Epithelial cell of esophagus (primary cell): ENCODE measurements around the gene TIMM17B.
A peak's percentile ranks its signal among the peaks of the same experiment; 100 is the strongest.
"Not testable (repeated sequence)": the region's sequence is repeated elsewhere in the genome, so short reads cannot be mapped to it uniquely, and the experiment has no call there.

ENCODE experiments used
- DNase-seq: peaks from one replicate; pipeline ENCODE4 v3.0.0; 2010; ENCODE audit warnings: low read depth
- H3K4me3 ChIP-seq: 2 replicates; pipeline ENCODE4 v1.5.1; 2011; ENCODE audit warnings: mild to moderate bottlenecking, low read length, control low read depth
- TF ChIP-seq, protein P1 (sequence below): IDR thresholded peaks from 2 replicates; pipeline ENCODE4 v1.5.1; 2011; ENCODE audit warnings: low read depth, mild to moderate bottlenecking, low read length, control low read depth, inconsistent platforms; ENCODE audit not compliant: insufficient read depth; ENCODE audit errors: missing control alignments

The TIMM17B gene

DNA sequence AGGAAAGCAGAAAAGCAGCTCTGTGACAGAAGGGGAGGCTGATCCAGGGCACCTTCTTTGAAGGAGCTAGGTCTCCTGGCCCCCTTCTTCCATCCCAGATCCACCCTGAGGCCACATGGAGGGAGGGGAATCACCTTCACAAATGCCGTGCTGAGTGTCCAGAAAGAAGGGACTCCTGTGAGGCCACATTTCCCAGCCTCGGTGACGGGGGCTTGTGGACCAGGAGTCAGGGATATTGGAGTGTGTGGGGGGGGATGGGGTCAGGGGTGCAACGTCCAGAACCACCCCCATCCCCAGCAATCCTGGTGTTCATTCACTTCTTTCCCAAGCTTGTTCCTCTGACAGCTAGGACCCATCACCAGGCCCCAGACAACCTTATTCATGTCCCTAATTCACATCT is 4.7 kb downstream of the TIMM17B start:
- H3K4me3 ChIP-seq: no peak overlapping the region
- TF ChIP-seq, protein P1, sequence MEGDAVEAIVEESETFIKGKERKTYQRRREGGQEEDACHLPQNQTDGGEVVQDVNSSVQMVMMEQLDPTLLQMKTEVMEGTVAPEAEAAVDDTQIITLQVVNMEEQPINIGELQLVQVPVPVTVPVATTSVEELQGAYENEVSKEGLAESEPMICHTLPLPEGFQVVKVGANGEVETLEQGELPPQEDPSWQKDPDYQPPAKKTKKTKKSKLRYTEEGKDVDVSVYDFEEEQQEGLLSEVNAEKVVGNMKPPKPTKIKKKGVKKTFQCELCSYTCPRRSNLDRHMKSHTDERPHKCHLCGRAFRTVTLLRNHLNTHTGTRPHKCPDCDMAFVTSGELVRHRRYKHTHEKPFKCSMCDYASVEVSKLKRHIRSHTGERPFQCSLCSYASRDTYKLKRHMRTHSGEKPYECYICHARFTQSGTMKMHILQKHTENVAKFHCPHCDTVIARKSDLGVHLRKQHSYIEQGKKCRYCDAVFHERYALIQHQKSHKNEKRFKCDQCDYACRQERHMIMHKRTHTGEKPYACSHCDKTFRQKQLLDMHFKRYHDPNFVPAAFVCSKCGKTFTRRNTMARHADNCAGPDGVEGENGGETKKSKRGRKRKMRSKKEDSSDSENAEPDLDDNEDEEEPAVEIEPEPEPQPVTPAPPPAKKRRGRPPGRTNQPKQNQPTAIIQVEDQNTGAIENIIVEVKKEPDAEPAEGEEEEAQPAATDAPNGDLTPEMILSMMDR: no peak
- DNase-seq: no peak

- TF ChIP-seq, protein P1: peak; percentile 48
- DNase-seq: peak; percentile 87
These were observed 5.9 kb downstream of the TIMM17B start for GRCh38 chrX:48891402-48892288.

DNA sequence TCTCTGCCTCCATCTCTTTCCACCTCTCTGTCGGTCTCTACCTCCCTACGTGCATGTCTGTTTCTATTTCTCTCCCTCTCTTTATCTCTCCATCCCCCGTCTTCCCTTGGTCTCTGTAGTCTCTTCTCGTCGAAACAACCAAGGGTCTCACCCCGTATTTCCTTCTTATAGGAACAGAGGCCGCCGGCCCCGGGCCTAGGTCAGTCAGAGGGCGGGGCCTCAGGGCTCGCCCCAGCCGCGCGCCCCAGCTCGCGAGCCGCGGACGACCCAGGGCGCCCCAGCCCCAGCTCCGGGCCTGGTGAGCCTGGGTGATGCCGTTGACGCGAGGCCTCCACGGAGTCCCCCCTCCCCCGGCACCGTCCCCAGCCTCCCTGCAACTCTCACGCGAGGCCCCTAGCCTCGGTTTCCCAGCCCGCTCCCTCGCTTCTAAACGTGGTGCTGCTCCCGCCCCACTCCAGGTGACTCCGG is 6.6 kb downstream of the TIMM17B start:
- DNase-seq: no peak
- TF ChIP-seq, protein P1: no peak
- peak overlapping the region; percentile 44 for H3K4me3 ChIP-seq

More at GRCh38 chrX:48891402-48892288, 5.9 kb downstream of the TIMM17B start:
- H3K4me3 ChIP-seq: peak overlapping the region; percentile 44

GRCh38 chrX:48890296-48890925 is 7.2 kb downstream of the TIMM17B start:
- TF ChIP-seq, protein P1: no peak
- DNase-seq: no peak

DNA sequence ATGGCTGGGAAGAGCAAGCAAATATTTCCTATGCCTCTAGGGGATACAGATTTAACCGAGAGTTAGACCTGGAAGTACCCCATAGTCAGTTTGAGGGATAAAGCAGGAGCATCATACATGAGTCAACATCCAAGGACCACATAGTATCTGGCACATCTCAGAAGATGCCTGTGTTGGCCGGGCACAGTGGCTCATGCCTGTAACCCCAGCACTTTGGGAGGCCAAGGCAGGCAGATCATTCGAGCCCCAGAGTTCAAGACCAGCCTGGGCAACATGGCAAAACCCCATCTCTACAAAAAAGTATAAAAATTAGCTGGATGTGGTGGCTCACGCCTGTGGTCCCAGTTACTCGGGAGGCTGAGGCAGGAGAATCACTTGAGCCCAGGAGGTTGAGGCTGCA is 11.0 kb downstream of the TIMM17B start:
- DNase-seq, H3K4me3 ChIP-seq: not testable (repeated sequence)

More at GRCh38 chrX:48890296-48890925, 7.2 kb downstream of the TIMM17B start:
- H3K4me3 ChIP-seq: peak overlapping the region; percentile 44

DNA sequence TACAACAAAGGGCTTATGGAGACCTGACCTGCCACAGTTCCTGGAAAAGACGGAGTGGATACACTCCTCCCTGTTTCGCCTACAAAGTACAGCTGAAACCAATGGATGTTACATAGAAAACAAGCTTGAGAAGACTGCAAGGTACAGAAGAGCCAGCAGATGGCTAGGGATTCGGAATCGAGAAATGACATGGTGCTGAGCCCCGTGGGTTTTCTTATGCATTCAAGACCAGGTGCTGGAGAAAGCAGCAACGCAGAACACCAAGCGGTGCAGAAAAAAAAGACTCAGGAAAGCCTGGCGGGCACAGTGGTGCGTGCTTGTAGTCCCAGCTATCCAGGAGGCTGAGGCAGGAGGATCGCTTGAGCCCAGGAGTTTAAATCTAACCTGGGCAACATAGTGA is 13.8 kb downstream of the TIMM17B start:
- no peak overlapping the region for H3K4me3 ChIP-seq
- no peak for DNase-seq
- TF ChIP-seq, protein P1: no peak

DNA sequence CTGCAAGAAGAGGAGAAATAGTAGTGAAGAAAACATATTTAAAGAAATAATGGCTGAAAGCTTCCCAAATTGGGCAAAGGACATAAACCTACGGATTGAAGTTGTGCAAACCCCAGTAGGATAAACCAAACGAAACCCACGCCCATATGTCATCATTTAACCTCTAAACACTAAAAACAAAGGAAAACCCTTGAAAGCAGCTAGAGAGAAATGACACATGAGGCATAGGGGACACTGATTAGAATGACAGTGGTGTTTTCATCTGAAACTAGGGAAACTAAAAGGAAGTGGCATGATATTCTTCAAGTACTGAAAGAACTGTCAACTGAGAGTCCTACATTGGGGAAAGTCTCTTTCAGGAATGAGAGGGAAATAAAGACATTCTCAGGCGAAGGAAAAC is 20.6 kb downstream of the TIMM17B start:
- not testable (repeated sequence) for DNase-seq, H3K4me3 ChIP-seq

DNA sequence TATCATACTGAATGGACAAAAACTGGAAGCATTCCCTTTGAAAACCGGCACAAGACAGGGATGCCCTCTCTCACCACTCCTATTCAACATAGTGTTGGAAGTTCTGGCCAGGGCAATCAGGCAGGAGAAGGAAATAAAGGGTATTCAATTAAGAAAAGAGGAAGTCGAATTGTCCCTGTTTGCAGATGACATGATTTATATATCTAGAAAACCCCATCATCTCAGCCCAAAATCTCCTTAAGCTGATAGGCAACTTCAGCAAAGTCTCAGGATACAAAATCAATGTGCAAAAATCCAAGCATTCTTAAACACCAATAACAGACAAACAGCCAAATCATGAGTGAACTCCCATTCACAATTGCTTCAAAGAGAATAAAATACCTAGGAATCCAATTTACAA is 25.6 kb downstream of the TIMM17B start:
- DNase-seq, H3K4me3 ChIP-seq: not testable (repeated sequence)
